GM21717 (cell line): ENCODE results near the gene ACTMAP.
"Not testable (repeated sequence)": the region's sequence is repeated elsewhere in the genome, so short reads cannot be mapped to it uniquely, and the experiment has no call there.

Source experiments
- ATAC-seq: cut with Tn5 transposase; IDR thresholded peaks from one replicate; pipeline ENCODE4 v1.9.1; 2021; ENCODE audit warnings: mild to moderate bottlenecking, moderate library complexity; ENCODE audit not compliant: unreplicated experiment

Gene ACTMAP

DNA sequence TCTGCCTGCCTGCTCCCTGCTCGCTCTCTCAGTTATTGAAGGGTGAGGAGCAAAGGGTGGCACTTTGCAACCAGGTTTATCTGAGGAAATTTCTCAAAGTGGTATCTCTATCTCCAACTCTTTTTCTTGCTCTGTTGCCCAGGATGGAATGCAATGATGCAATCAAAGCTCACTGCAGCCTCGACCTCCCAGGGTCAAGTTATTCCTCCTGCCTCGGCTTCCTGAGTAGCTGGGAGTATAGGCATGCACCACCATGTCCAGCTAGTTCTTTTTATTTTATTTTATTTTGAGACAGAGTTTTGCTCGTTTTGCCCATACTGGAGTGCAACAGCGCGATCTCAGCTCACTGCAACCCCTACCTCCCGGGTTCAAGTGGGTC is 4.9 kb downstream of the ACTMAP start:
- ATAC-seq: no peak

- ATAC-seq: no peak
These were observed 5.5 kb downstream of the ACTMAP start for GRCh38 chr19:40744554-40745401.

DNA sequence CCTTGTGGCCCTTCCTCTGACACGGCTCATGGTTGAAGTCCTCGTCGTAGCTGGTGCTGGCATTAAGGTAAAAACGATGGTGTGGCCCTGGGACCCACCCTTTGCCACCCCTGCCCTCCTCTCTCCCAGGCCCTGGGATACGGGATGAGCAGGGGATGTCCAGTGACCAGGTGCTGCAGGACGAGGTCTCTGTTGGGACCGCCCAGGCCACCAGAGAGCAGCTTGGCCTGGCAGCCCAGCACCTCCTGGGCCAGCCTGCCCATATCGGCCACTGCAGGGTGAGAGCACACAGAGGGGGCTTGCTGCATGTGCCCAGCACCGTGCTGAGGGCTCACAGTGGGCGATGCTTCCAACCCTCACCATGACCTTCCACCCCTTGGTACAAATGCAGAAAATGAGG is 6.4 kb downstream of the ACTMAP start:
- no peak for ATAC-seq

GRCh38 chr19:40742886-40743285 is 7.4 kb downstream of the ACTMAP start:
- no peak for ATAC-seq

DNA sequence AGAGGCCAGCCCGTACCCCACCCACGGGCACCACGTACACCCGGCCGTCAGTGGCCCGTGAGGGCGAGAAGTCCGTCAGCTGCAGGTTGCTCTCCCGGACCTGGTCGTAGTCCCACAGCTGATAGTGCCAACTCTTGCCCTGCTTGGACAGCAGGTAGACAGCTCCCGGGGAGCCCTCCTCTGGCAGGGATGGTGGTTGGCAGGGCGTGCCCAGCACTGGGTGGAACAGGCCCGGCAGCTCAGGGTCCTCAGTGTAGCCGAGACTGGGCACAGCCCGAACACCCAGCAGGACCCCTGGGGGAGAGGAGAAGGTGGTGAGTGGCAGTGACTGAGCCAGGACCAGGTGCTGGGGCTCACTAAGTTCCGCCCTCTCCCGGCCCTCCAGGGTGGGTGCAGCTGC is 7.8 kb downstream of the ACTMAP start:
- no peak for ATAC-seq

DNA sequence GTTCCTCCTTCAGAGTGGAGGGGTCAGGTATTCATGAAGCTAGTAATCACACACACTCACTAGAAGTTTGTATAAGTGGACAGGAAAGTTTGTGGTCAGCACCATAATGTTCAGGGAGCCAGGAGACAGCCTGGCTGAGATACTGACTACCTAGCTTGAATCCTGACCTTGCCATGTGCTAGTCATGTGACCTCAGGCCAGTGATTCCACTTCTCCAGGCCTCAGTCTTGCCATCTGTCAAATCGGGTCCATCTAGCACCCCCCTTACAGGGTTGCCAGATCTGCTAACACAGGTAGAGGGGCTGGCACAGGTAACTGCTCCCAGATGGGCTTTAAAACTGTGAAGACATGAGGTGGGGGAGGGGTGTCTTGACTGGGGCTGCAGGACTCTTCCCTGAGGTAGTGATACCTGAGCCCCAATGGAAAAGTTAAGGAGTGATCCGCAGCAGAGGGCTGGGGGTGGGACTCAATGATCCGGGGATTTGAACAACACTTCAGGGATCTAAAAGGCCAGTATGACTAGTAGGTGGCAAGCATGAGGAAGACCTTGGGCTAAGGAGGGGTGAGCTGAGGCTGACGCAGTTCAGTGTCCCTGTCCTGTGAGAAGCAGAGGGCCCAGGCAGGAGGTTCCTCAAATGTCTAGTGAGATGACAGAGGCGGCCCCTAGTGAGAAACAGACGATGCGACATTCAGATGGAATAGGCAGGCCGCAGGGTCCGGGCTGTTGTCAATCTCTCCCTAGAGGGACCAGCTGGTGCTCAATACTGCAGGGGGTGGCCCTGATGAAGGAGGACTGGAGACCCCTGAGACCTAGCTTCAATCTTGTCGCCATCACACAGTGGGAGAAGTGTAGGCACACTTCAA is 8.5 kb downstream of the ACTMAP start:
- ATAC-seq: no peak

- ATAC-seq: no peak
These were observed 9.5 kb downstream of the ACTMAP start for GRCh38 chr19:40740747-40741146.

DNA sequence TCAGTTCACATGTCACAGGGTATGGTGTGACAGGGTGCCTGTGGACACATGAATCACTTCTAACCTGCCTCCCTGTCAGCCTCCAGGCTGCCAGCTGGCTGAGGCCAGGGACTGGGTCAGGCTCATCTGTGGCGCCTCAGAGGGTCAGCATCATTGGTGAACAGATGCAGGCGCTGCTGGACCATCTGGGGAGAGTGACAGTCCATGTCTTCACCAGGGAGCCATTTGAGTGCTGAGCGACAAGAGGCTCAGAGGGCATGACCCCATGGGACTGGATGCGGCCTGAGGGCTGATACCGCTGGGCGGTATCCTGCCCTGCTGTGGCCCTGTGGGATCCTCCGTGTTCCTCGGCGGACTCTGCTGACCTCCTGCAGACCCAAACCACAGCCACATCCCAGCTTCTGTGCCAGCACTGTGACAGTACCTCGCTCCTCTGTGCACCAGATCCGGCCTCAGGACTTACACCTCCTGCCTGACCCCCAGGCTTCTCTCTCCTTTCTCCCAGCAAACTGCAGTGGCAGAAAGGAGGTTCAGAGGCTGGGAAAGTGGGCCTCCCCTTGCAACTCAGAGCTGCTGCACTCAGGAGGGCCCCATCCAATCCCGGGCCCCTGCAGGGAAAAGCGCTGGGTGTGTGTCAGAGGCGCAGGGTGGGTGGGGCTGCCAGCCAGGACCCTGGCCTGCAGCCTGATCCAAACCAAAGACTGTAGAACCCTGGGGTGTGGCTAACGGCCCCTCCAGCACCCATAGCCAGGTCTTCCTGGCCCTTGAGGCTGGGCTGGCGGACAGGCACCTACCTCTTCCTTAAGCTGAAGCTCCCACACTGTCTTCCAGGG is 10.2 kb downstream of the ACTMAP start:
- ATAC-seq: no peak

DNA sequence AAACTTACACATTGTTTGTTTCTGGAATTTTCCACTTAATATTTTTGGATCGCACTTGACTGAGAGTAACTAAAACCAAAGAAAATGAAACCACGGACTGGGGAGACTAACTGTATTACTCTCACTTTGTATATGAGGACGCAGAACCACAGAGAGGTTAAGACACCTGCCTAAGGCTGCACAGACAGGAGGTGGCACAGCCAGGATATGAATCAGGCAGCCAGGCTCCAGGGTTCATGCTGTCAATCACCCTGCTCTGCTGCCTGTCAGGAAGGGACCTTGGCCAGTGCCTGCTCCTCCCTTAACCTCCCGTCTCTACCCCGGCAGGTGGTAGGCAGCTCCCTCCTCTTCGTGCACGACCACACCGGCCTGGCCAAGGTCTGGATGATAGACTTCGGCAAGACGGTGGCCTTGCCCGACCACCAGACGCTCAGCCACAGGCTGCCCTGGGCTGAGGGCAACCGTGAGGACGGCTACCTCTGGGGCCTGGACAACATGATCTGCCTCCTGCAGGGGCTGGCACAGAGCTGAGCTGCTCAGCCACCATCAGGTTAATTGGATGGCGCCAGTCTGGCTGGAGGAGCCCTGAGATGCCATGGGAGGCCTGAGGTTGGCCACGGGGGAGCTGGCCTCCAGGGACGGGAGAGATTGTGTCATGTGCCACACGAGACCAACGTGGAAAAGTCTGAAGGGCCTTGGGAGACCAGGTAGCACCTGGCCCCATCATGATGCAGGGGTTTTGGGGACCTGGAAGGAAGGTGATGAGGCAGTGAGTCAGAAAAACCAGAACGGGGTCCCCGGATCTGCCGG is 11.0 kb downstream of the ACTMAP start:
- ATAC-seq: no peak

DNA sequence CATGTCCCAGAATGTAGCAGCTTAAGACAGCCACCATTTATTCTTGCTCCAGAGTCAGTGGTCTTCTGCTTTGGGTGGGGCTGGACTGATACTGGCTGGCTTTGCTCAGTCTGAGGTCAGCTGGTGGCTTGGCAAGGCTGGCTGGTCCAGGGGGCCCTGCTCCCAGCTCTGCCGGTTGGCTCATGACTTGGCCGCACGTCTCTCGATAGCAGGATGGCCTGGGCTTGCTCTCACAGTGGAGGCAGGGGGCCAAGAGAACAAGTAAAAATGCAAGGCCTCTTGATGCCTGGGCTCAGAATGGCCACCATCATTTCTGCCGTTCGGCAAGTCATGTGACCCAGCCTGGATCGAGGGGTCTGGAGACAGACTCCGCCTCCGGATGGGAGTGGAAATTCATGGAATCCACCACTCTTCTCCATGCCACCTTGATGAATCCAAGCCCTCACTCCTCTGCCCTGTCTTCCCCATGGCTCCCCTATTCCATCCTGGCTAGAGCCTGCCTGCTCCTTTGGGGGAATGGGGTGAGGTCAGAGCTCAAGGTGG is 13.1 kb downstream of the ACTMAP start:
- ATAC-seq: no peak

GRCh38 chr19:40736661-40737060 is 13.6 kb downstream of the ACTMAP start:
- no peak for ATAC-seq

GRCh38 chr19:40735013-40735771 is 15.1 kb downstream of the ACTMAP start:
- ATAC-seq: no peak

GRCh38 chr19:40733149-40733548 is 17.1 kb downstream of the ACTMAP start:
- ATAC-seq: no peak

GRCh38 chr19:40732304-40732703 is 18.0 kb downstream of the ACTMAP start:
- not testable (repeated sequence) for ATAC-seq

DNA sequence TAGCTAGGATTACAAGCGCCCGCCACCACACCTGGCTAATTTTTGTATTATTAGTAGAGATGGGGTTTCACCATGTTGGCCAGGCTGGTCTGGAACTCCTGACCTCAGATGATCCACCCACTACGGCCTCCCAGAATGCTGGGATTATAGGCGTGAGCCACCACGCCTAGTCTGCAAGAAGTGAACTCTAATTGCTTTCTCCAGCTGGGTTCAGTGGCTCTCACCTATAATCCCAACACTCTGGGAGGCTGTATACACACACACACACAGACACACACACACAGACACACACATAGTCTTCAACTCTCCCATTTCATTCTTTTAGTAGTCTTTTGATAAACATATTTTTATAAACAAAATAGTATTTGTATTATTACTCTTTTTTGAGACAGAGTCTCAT is 20.2 kb downstream of the ACTMAP start:
- ATAC-seq: not testable (repeated sequence)

DNA sequence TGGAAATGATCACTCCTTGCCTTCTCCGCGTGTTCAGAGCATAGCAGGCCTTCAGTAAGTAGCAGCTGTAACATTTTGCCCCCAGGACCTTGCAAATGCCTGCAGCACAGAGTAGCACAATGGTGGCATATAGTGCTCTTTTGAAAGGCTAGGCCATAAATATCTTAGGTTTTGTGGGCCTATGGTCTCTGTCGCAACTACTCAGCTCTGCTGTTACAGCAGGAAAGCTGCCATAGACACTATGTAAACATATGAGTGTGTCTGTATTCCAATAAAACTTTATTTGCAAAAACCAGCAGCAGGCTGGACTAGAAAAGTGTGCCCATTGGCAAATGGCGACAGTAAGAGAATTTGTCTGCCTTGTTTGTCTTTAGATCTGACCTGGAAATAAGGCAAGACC is 24.0 kb downstream of the ACTMAP start:
- no peak for ATAC-seq

- ATAC-seq: no peak
These were observed 25.4 kb downstream of the ACTMAP start for GRCh38 chr19:40724855-40725254.

GRCh38 chr19:40724315-40724714 is 26.0 kb downstream of the ACTMAP start:
- no peak for ATAC-seq

- no peak for ATAC-seq
These were observed 26.5 kb downstream of the ACTMAP start for GRCh38 chr19:40723661-40724254.
